HepG2 (cell line): Measurements from ENCODE around the gene AGAP3. TPM values are rescaled to one million over a fixed set of nuclear protein-coding genes. Genes with fewer than 3 reads are reported as not detected.

Experiments
- CENPBD1 ChIP-seq: sonication (generic); formaldehyde crosslinking; IDR thresholded peaks from 2 replicates; pipeline ENCODE4 v1.8.0; 2022; ENCODE audit warnings: missing genetic modification reagents, low read depth, mild to moderate bottlenecking, borderline replicate concordance
- DR1 ChIP-seq: sonication (generic); formaldehyde crosslinking; IDR thresholded peaks from 2 replicates; pipeline ENCODE4 v1.8.0; 2021; ENCODE audit warnings: mild to moderate bottlenecking, missing genetic modification reagents, inconsistent platforms
- FLYWCH1 ChIP-seq: sonication (generic); formaldehyde crosslinking; IDR thresholded peaks from 2 replicates; pipeline ENCODE4 v1.8.1; 2023; ENCODE audit warnings: mild to moderate bottlenecking, missing genetic modification reagents
- HIVEP1 ChIP-seq: sonication (generic); formaldehyde crosslinking; IDR thresholded peaks from 2 replicates; pipeline ENCODE4 v1.4.0; 2020; ENCODE audit warnings: mild to moderate bottlenecking, missing genetic modification reagents
- KLF9 ChIP-seq: IDR thresholded peaks from 2 replicates; pipeline ENCODE4 v1.6.1; 2016; ENCODE audit warnings: low read depth
- KMT2A ChIP-seq: sonication (generic); formaldehyde crosslinking; IDR thresholded peaks from 2 replicates; pipeline ENCODE4 v1.4.0; 2020; ENCODE audit warnings: missing genetic modification reagents
- POLR2G ChIP-seq: fragments of 200-400 bp; formaldehyde crosslinking; IDR thresholded peaks from 2 replicates; pipeline ENCODE4 v1.6.1; 2018; ENCODE audit warnings: mild to moderate bottlenecking, low read depth, low read length, moderate library complexity
- RBM22 ChIP-seq: fragments of 200-400 bp; formaldehyde crosslinking; optimal IDR thresholded peaks from 2 replicates; pipeline ENCODE3; 2017; ENCODE audit warnings: mild to moderate bottlenecking, low read length, moderate library complexity
- SOX5 ChIP-seq: IDR thresholded peaks from 2 replicates; pipeline ENCODE4 v1.6.1; 2016; ENCODE audit warnings: borderline replicate concordance
- SP5 ChIP-seq: IDR thresholded peaks from 2 replicates; pipeline ENCODE4 v1.6.1; 2016; ENCODE audit warnings: low read depth, borderline replicate concordance
- ZBTB8A ChIP-seq: sonication (generic); formaldehyde crosslinking; IDR thresholded peaks from 2 replicates; pipeline ENCODE4 v1.4.0; 2020; ENCODE audit warnings: mild to moderate bottlenecking, low read depth, missing genetic modification reagents, borderline replicate concordance
- ZNF407 ChIP-seq: sonication (generic); formaldehyde crosslinking; IDR thresholded peaks from one replicate; pipeline ENCODE4 v1.5.1; 2020; ENCODE audit warnings: mild to moderate bottlenecking, missing genetic modification reagents; ENCODE audit errors: not compliant biosample characterization
- ZNF75D ChIP-seq: sonication (generic); formaldehyde crosslinking; IDR thresholded peaks from 2 replicates; pipeline ENCODE4 v1.8.1; 2023; ENCODE audit warnings: missing genetic modification reagents, mild to moderate bottlenecking, borderline replicate concordance
- ZNF777 ChIP-seq: sonication (generic); formaldehyde crosslinking; IDR thresholded peaks from 2 replicates; pipeline ENCODE4 v1.4.0; 2020; ENCODE audit warnings: missing genetic modification reagents
- ZNF792 ChIP-seq: IDR thresholded peaks from 2 replicates; pipeline ENCODE4 v1.6.1; 2016
- polyA plus RNA-seq, 8 experiments: library from polyadenylated mRNA; depleted of rRNA in 3 of 8; stranded (reverse) in 7 of 8; unstranded in 1 of 8; fragments of >200 nt; fragmentation: Illumina TruSeq in 4 of 8; extraction: Trizol in 4 of 8; gene quantifications; 2 replicates each; pipeline versions ENCODE4 v1.2.1 to v1.2.3, GENCODE V29; 2011 to 2016; ENCODE audit warnings: low read depth in 4 of 8, missing spikeins in 1 of 8, mixed read lengths in 1 of 8; ENCODE audit not compliant: insufficient read depth in 1 of 8
- total RNA-seq, 5 experiments: library from RNA; depleted of rRNA; stranded (reverse); fragments of >200 nt; fragmentation: Illumina TruSeq; extraction: Trizol; gene quantifications; 2 replicates each; pipeline ENCODE4 v1.2.3, GENCODE V29; 2016; ENCODE audit warnings: low read depth in 1 of 5

The AGAP3 gene
- total and polyA plus RNA-seq, 2 of the 13 experiments (the other 11 are each of a cell fraction or from before 2014, with no cell fraction given): 31.3 to 61.4 TPM

DNA sequence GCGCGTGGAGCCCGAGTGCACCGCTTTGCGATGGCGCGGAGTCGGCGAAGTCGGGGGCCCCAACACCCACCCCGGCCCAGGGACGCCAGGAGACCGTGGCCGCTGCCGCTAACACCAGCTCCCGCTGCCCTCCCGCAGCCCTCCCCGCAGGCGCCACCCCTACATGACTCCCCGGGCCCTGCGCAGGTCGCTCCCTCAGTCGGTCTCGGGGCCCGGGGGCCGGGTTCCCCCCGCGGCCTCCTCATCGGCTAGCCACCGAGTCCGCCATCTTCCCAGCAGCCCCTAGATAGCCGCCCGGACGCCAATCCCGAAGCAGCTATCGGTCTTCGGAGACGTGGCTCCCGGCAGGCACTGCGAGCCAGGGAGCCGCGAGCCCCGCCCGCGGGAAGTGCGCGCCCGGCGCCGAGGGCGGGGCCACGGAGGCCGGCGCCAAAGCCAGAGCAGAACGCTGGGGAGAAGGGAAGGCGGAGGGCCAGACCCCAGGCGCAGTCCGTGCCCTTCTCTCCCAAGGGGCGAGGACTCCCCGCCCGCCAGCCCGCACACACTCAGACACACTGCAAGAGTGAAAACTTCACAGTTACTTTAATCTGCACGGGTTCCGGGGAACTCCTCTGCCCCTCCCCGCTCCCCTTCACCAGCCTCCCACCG lies 5.6 kb upstream of the AGAP3 start, which contains the start of gene FASTK (continued):
- TF ChIP-seq CENPBD1: no peak
- TF ChIP-seq RBM22: no peak
- TF ChIP-seq ZNF777 (CRISPR knock-in tag): peak; percentile 25; the same call in 1 of the 2 replicates
- no peak; the same call in 1 of the 2 replicates for TF ChIP-seq KMT2A (CRISPR knock-in tag)
- TF ChIP-seq DR1: no peak
- peak; percentile 88 for TF ChIP-seq ZNF407 (CRISPR knock-in tag)
- TF ChIP-seq POLR2G: peak; percentile 95
- peak; percentile 49; the same call in 1 of the 2 replicates for TF ChIP-seq SP5 (CRISPR knock-in tag)
- no peak; the same call in 1 of the 2 replicates for TF ChIP-seq SOX5 (CRISPR knock-in tag)
- TF ChIP-seq HIVEP1: no peak; the same call in 1 of the 2 replicates
- TF ChIP-seq ZNF75D: no peak
- TF ChIP-seq ZNF792 (CRISPR knock-in tag): peak; percentile 50; the same call in 1 of the 2 replicates
- 0 out of 2 replicates have a peak, but pooled peaks have one; percentile 62 for TF ChIP-seq FLYWCH1 (CRISPR knock-in tag)
- TF ChIP-seq KLF9: no peak
- TF ChIP-seq ZBTB8A (CRISPR knock-in tag): no peak
